Measurements from ENCODE around the gene CORO2A.

Gene CORO2A

GRCh38 chr9:98211260-98211659 lies 18.8 kb upstream of the CORO2A start:
- H3K27ac ChIP-seq (ENCODE audit: low read depth, low read length, poor library complexity, severe bottlenecking), result no peak overlapping the region
- no peaks in the 10 kb centered on the region for H3K9me2 ChIP-seq (ENCODE audit: low read depth, low read length)
- H2AFZ ChIP-seq (ENCODE audit: low read length), result no peak overlapping the region
- no peak for TF ChIP-seq CTCF (IDR thresholded peaks at IDR 0.05; ENCODE audit: low read length)
- no peak for TF ChIP-seq EZH2 (IDR thresholded peaks at IDR 0.05; ENCODE audit: borderline replicate concordance, low read length)
- H3K4me1 ChIP-seq (ENCODE audit: insufficient read depth, low read length, severe bottlenecking), result peaks cover 5% of the 10 kb centered on the region
- no peaks in the 10 kb centered on the region for H3K27me3 ChIP-seq (ENCODE audit: insufficient read depth, low read length)
- no peak overlapping the region for H3K9ac ChIP-seq (ENCODE audit: low read length)
- H3K9me3 ChIP-seq (ENCODE audit: low read length), result no peaks in the 10 kb centered on the region
- H3K79me2 ChIP-seq (ENCODE audit: insufficient read depth, low read length), result no peaks in the 10 kb centered on the region
- no peak overlapping the region for H3K4me2 ChIP-seq (ENCODE audit: low read length)
- H3K36me3 ChIP-seq (ENCODE audit: insufficient read depth, low read length), result no peaks in the 10 kb centered on the region; the same call in 1 of the 2 replicates
- no peaks in the 10 kb centered on the region for H3F3A ChIP-seq (ENCODE audit: insufficient read depth, low read length)
- H4K20me1 ChIP-seq (ENCODE audit: insufficient read depth, low read length), result no peaks in the 10 kb centered on the region
- H3K4me3 ChIP-seq (ENCODE audit: low read depth, low read length, poor library complexity, severe bottlenecking), result no peak overlapping the region

- Histone ChIP-seq H3K9me2 (ENCODE audit: low read depth, low read length) (no peaks in the 10 kb centered on the region), H4K20me1 (ENCODE audit: insufficient read depth, low read length) (no peaks in the 10 kb centered on the region), H3K4me3 (ENCODE audit: low read depth, low read length, poor library complexity, severe bottlenecking) (no peak overlapping the region), H3K4me1 (ENCODE audit: insufficient read depth, low read length, severe bottlenecking) (peaks cover 13% of the 10 kb centered on the region), H3K9ac (ENCODE audit: low read length) (no peak overlapping the region), H3K9me3 (ENCODE audit: low read length) (no peaks in the 10 kb centered on the region), H3F3A (ENCODE audit: insufficient read depth, low read length) (no peaks in the 10 kb centered on the region), H3K79me2 (ENCODE audit: insufficient read depth, low read length) (no peaks in the 10 kb centered on the region), H3K27ac (ENCODE audit: low read depth, low read length, poor library complexity, severe bottlenecking) (no peak overlapping the region), H2AFZ (ENCODE audit: low read length) (no peak overlapping the region), H3K36me3 (ENCODE audit: insufficient read depth, low read length) (no peaks in the 10 kb centered on the region; the same call in 1 of the 2 replicates), H3K4me2 (ENCODE audit: low read length) (no peak overlapping the region), H3K27me3 (ENCODE audit: insufficient read depth, low read length) (no peaks in the 10 kb centered on the region)
- no peak for TF ChIP-seq CTCF (IDR thresholded peaks at IDR 0.05; ENCODE audit: low read length)
- TF ChIP-seq EZH2 (IDR thresholded peaks at IDR 0.05; ENCODE audit: borderline replicate concordance, low read length), result no peak
Observed at GRCh38 chr9:98210435-98210834, 18.0 kb upstream of the CORO2A start.

DNA sequence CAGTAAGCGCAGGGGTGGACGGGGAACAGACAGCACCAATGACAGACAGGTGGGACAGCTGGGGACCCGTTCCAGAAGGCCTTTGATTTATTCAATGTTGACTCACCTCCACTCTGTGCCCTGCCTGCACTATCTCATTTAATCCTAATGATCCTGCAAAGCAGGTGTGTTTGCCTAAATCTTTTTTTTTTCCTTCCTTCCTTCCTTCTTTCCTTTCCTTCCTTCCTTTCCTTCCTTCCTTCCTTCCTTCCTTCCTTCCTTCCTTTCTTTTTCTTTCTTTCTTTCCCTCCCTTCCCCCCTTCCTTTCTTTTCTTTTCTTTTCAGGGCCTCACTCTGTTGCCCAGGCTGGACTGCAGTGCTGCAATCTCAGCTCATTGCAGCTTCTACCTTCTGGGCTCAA lies 17.1 kb upstream of the CORO2A start:
- Histone ChIP-seq H3K9ac (ENCODE audit: low read length) (no peak overlapping the region), H3K27ac (ENCODE audit: low read depth, low read length, poor library complexity, severe bottlenecking) (no peak overlapping the region), H3K9me3 (ENCODE audit: low read length) (no peaks in the 10 kb centered on the region), H3K36me3 (ENCODE audit: insufficient read depth, low read length) (no peaks in the 10 kb centered on the region; the same call in 1 of the 2 replicates), H2AFZ (ENCODE audit: low read length) (no peak overlapping the region), H3K27me3 (ENCODE audit: insufficient read depth, low read length) (no peaks in the 10 kb centered on the region), H3K79me2 (ENCODE audit: insufficient read depth, low read length) (no peaks in the 10 kb centered on the region), H4K20me1 (ENCODE audit: insufficient read depth, low read length) (no peaks in the 10 kb centered on the region), H3F3A (ENCODE audit: insufficient read depth, low read length) (no peaks in the 10 kb centered on the region), H3K4me1 (ENCODE audit: insufficient read depth, low read length, severe bottlenecking) (peaks cover 13% of the 10 kb centered on the region), H3K4me2 (ENCODE audit: low read length) (no peak overlapping the region), H3K4me3 (ENCODE audit: low read depth, low read length, poor library complexity, severe bottlenecking) (no peak overlapping the region), H3K9me2 (ENCODE audit: low read depth, low read length) (no peaks in the 10 kb centered on the region)
- TF ChIP-seq CTCF (IDR thresholded peaks at IDR 0.05; ENCODE audit: low read length) (no peak), EZH2 (IDR thresholded peaks at IDR 0.05; ENCODE audit: borderline replicate concordance, low read length) (no peak)
